Activated CD8-positive, alpha-beta memory T cell treated with anti-CD3 and anti-CD28 coated beads, Interleukin-2, amount 50 U/mL, for 4 hours (primary cell): ENCODE results near the gene GREB1.

ENCODE experiments used
- DNase-seq: peaks from one replicate; pipeline ENCODE4 v3.0.0-alpha.2; 2020

The GREB1 gene

DNA sequence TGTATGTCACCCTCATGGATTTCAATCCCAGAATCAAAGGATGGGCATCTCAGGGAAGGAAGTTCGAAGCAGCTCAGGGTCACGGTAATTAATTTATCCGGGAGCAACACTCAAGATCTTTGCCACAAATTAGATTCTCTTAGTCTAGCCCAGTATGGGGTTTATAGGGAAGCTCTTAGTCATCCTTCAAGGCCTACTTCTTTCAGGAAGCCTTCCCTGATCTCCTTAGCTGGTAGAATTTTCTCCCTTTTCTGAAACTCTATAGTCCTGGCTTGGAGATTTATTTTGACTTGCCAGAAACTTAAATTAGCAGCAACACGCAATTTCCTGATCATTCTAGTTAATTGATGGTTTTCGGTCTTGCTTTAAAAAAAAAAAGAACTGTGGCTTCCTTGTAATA, 20.5 kb upstream of the GREB1 start:
- no peak for DNase-seq

DNA sequence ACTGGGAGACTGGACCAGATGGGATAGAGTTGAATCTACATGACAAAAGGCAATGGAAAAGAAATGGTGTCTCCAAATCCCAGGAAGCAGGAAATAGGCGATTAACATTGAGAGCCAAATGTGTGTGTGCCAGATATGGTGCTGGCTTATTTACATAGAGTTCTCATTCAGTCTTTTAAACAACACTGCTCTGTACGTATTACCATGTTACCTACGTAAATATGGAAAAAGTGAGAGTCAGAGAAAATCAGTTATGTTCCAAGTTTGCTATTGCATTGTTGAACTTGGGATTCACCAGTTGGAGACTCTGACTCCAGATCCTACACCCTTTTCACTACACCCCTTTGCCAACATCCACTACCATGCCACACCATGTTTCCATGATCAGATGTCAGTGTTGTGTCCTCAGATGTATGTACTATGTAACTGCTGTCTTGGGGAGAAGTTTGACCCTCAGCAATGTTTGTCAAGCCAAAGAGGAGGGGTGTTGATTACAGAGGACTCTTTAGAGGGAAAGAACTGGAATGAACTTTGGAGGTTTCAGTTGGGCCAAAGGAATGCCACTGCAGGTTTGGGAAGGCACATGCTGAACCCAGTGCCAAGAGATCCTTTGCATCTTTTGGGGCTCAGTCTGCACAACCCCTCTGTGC, 19.6 kb upstream of the GREB1 start:
- no peak for DNase-seq

DNA sequence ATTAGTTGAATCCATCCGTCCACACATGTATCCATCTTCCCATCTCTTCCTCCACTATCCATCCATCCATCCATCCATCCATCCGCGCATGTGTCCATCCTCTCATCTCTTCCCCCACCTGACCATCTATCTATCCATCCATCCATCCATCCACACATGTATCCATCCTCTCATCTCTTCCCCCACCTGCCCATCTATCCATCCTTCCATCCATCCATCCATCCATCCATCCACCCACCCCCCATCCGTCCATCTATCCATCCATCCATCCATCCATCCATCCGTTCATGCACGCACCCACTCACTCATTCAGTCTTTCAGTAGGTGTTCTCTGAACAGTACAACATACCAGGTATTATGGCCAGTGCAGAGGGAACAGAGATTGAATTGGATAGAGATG, 18.9 kb upstream of the GREB1 start:
- no peak for DNase-seq

DNA sequence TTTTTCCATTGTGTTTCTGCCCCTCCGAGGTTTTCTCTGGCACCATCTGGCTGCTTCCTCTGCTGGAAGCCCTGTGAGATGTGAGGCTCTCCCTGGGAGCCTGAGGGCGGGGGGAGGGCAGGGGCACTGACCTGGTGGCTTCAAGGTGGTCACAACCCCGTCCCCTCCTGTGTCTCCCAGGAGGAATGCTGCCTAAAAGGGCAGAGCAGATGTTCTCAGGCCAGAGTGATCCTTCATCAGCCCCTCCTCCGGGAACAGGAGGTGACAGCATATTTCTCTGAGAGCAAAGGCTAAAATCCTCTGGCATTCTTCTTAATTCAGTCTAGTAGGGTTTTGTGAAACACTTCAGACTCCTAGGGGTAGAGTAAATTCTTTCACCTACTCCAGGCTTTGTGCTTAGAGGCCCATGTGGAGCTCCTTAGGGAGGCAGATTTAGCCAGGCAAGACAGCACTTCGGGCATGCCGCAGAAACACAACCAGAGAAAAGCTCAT, 18.3 kb upstream of the GREB1 start:
- DNase-seq, result no peak

DNA sequence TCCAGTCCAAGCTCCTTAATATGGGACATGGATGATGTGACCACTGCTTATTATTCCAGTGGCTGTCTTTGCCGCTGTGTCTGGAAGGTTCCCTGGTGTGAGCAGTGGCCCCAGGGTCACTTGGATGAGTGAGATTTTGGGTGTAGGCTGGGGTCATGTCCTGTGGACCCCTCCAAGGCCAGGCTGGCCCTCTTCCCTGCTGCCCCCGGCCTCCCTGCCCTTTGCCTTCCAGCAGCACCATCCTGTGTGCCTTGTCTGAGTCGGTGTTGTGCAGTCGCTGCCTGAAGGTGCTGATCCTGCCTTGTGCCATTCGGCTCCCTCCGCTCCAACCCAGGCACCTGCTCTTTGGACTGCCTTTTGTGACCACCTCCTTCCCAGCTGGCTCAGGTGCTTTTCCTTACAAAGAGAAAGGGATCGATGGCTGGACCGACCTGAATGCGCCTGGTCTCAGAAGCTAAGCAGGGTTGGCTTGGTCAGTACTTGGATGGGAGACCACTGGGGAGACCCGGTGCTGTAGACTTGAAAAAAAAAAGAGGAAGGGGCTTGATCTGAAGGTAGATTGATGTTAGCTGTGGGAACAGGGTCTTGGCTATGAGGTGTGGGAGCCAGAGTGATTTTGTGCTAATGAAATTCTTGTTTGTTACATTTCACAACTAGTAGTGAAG, 16.7 kb upstream of the GREB1 start:
- no peak for DNase-seq

DNA sequence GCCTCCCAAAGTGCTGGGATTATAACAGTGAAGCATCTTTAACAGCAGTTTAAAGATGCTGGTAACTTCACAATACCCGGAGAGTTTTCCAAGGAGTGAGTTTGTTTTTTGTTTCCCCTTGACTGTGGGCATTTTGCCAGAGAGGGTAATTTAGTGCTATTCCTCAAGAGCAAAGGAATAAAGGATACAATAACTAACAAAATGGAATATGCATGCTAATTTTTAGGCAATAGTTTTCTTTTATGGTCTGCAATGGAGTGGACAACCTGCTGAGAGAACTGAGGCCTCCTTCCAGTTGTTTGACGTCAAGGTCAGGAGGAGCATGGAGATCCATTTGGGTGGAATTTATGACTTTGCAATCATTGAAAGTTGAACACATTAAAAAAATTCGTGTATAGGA, 15.9 kb upstream of the GREB1 start:
- DNase-seq, result no peak

DNA sequence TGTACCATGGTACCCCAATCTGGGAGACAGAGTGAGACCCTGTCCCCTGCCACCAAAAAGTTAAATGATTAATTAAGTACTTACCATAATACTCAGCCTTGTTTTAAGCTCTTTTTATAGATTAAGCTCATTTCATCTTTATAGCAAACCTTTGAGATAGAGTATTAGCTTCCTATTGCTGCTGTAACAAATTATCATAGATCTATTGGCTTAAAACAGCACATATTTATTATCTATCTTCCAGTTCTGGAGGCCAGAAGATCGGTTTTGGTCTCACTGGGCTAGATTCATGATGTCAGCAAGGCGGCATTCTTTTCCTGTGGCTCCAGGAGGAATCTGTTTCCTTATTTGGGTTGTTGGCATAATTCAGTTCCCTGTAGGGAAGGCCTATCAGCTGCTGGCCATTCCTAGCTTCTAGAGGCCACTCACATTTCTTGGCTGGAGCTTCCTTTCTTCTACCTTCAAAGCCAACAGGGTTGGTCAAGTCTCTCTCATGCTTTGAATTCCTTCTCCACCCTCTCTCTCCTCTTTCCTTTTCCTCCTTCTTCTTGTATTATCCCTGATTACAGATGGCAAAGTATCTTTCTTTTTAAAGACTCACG, 13.7 kb upstream of the GREB1 start:
- DNase-seq, result no peak

DNA sequence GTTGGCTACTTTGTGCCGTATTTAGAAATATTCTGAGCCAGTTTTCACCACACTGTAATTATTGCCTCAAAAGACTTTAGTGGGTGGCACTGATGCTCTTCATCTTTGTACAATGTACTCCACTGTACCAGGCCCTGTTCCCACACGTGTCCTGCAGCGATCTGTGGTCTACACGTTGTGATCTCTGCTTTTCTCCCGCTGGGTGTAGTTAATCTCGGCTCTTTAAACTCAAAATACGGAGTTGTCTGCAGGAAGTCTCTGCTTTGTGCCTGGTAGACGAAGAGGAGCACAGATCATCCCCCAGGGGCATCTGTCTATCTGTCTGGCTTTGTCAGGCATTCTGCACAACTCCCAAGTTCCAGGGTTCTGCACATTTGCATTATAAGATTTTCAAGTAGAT, 12.1 kb upstream of the GREB1 start:
- DNase-seq, result no peak

DNA sequence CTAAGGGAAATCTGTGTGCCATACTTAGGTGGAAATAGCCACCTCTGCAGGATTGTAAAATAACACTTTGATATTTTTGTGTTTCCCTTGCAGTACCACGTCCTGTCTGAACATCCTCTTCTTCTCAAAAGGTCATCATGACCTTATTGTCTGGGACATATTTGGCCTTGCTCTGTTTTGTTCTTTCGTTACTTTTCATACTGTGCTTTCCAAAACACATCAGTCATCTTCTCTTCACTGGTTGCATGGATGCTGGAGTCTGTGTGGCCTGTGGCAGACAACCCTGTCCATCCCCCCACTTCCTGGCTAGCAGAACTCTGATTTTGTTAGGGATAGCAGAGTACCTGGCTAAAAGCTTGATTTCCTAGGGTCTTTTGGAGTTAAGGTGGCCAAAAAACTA, 9.4 kb upstream of the GREB1 start:
- no peak for DNase-seq

DNA sequence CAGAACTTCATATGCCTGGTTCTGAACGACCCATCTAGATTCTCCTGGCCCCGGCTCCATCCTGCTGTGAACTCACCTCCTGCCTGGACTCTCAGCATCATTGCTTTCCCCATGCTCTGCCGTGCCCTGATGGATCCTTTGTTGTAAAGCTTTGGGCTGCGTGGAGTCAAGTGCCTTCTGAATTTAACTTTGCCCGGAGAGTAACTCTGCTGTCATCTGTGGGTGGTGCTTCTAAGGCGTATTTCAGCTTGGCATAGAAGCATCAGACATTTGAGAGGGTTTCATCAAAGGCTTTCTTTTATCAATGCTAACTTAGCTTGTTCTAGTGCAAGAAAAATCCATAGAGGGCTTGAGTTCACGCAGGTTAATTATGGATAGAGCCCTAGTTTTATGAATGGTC, 8.1 kb upstream of the GREB1 start:
- DNase-seq, result no peak

DNA sequence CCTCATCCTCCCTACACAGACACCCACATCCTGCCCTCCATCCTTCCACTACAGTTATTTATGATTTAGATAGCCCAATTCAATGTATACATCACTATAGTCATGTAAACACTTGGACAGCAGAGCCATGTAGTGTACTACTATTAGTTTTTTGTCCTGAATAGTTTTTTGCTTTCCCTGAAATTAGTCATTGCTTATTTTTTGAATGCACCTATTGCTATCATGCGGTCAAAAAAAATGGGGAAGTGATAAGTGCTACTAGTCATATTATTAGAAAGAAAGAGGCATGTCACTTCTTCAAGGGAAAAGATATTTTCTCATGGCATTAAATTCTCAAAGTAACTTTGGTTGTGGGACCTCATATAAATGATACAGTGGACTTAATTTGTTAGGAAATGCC, 6.8 kb upstream of the GREB1 start:
- DNase-seq, result no peak

DNA sequence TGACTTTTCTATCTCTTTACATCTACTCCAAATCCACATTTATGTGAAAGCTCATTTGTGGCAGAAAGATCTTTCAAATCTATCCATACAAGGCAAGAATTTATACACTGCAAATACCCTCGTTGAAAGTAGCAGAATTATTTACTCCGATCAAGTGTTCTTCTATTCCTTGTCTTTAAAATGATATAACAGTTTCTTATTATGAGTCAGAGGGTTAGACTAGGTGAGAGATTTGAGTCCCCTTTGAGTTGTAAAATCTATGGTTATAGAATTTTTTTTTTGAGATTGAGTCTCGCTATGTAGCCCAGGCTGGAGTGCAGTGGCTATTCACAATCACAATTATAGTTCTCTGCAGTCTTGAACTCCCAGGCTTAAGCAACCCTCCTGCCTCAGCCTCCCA, 5.6 kb upstream of the GREB1 start:
- DNase-seq, result no peak

DNA sequence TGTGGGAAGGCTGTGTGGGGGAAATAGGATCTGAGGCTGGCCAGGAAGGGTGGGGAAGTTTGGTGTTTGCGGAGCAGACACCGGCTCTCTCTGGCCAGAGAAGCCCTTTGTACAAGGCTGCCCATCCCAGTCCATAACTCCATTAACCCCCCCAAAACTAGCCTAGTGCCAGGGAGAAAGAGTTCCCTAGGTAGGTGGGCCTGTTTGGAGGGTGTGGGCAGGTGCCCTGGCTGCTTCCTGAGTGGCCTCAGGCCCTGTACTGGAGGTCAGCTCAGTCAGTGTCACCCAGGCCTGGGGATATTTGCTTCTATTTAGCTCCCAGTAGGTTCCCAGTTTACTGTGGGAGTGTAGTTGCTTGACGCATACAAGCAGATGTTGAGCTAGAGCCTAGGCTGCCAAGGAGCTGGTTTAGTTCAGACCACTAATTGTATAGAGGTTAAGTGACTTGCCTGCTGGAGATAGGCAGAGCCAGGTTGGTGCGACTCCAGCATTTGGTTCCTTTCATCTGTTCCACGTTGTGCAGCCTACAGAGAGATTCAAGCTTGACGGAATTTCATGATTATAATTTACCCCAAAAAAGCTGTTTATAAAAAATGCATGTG, 2.9 kb upstream of the GREB1 start:
- no peak for DNase-seq

DNA sequence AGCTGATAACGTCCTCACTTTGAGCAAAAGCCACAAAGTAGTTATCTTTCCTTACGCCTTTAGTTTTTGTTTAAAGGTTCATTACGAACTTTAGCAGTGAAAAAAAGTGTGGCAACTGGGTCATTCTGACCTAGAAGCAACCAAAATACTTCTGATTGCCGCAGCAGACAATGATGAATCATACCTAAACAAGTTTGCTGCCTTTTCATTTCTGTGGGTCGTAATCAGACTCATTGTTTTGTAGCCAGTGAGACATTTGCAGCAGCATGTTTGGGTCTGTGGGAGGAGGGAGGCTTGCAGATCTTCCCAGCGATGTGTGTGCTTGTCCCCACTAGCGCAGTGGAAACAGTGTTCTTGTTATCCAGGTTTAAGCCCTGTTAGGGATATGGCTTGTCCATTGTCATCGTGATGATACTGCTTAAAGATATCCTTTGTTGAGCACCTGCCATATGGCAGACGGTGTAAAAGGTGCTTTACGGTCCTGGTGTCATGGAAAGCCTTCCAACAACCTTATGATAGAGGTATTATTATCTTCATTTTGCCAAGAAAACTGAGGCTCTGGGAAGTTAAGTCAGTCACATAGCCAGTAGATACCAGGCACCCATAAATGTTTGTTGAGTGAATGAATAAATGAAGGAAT, 1.3 kb upstream of the GREB1 start:
- no peak for DNase-seq

DNA sequence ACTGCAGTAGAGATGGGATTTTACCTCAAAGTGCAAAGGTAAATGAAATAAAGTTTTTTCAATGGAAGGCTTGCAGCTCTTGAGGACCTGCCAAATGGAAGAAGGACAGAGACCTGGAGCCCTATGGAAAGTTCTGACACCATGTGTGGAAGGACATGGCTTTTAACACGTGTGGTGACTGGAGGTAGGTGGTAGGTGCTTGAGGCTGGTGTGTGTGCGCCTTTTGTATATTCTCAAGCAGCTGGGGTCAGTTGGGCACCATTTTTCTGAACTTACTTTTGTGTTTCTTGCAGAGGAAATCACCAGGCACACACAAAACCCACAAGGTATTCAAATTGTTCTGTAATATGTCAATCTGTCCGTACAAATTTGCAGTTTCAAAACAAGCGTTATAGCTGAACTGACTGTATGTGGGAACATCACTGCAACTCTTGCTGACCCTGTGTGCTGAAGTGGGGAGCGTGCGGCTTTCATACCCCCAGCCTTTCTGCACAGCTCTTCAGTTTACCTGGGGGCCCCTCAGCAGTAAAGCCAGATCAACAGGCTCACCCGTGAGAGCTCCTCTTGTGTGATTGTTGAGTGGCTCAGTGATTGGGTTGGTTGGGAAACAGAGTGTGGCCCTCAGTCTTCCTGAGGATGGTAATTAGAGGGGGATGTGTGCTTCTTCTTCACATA, 363 bp downstream of the GREB1 start:
- DNase-seq, result no peak

DNA sequence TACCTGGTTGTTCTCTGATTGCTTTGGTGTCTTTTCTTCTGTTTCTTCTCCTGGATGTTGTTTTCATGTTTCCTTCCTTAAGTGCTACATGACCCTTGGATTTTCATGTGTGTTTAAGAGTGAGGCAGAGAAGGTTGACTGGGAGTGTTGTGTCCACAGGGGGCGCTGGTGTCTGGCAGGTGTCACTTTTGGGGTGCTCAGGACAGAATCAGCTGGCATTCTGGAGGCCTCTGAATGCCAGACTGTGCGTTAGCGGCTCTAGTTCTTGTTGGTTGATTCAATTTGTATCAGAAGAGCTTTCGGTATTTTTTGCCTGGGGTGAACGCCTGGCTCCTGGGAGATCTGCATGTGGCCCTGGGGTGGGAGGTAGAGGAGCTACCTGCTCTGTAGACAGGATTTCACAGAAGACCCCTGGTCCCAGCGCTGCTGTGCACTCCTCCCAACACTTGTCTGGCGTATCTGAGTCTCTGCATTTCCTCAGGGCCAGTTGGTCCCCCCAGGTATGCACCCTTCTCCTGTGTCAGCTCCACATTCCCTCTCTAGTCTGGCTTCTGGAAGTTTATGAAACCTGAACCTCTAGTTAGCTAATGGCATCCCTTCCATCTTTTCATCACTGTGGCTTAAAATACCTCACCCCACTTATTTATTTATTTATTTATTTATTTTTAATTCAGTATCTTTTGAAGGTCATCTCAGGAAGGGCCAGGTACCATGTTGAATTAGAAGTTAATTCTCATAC, 1.1 kb downstream of the GREB1 start:
- no peak for DNase-seq

DNA sequence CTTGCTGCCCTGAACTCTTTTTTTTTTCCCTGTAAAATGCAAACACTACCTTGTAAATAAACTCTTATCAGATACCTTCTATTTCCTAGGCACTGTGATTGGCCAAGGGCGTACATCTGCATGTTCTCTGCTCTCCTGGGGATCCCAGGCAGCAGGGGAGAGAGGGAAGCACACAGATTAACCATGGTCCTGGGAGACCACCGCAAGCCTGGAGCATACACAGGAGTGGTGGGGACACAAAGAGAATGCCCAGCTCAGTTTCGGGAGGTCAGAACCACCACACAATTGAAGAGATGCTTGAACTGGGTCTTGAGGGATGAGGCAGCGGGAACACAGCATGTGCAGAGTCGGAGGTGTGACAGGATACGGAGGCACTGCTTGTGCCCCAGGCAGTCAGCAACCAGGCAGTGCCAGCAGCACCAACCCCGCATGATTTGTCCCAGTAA, 2.1 kb downstream of the GREB1 start:
- no peak for DNase-seq

DNA sequence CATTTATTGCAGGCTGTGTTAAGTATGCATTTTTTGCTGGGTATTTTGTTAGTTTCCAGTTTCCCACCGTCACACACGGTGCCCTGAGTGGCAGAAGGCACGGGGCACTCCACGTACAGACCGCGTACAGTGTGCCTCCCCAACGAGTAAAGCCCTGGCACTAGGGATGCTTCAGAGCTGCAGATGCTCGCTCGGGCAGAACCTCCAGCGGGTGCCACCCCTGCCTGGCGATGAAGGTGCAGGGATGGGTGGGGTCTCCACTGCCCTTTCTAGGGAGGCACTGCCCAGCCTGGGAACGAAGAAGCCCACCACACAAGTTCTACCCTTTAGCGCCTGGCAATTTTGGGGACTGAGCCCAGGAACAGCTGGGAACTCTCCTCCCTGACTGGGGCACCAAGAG, 4.1 kb downstream of the GREB1 start:
- no peak for DNase-seq

DNA sequence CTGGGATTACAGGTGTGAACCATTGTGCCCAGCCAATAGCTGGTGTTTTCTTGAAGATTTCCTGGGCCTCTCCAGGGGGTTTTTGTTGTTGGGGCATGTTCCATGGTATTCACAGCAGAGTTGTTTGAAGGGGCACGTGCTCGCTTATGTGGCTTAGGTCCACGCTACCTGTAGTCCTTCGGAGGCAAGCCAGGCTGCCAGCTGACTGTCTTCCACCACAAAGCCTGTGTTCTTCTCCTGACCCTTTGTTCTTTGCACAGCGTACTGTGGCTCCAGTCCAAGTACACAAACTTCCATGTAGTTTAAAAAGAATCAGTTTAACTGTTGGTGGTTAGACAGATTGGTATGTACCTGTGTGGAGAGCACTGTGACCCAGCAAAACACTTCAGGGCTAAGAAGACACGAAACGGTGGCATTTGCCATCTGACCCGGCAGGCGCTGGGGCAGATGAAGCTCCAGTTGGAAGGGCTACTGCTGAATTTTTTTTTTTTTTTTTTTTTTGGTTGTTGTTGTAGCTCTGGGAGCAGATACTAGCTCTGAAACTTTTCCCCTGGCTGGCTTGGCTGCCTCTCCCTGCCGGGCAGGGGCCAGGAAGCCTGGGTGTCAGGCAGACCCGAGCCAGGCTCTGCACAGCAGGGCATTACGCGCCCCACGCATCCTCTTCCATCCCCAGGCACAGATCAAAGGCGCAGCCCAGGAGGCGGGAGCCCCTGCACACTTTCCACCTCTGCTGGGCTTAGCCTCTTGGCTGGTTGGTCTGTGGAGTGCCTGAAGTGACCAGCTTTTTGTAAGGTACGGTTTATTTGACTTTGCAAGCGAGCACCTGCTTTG, 5.7 kb downstream of the GREB1 start:
- no peak for DNase-seq

DNA sequence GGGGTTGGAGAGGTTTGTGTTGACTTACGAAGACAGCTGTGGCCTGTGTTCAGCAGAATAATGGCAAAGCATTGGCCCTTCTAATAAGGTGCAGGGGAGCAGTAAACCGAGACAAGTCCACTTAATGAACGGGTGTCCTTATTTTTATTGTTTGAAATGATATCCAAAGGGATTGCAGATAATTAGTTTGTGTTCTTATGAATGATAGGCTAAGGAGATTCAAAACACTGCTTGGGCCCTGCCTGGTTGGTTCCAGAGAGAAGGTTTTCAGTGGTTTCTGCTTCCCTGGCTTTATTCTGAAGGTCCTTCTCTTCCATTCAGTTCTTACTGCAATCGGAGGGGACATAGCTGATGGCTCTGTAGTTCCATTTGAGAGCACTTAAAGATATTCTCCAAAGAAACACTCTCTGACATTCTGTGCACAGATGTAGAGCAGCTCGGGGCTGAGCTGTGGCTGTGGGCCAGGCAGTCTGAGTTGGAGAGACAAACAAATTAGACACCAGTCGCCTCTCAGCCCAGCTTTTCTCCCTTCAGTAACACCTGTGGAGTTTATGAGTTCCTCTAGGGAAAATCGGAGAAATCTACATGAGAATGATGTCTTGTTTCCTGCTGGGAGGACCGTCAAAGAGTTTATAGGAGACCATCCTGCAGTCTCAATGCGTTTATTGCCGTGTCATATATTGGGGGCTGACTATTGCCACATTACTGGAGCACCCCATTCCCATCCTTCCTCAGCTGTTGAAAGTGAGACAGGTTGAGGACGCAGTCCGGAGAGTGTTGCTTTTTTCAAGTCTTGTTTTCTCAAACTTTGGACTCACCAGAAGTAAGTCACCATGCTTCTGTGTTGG, 6.5 kb downstream of the GREB1 start:
- no peak for DNase-seq
